Type B pancreatic cell (in vitro differentiated cells): Measurements from ENCODE around the gene TMC5. TPM values are rescaled to one million over a fixed set of nuclear protein-coding genes. Genes with fewer than 3 reads are reported as not detected.

Experiments
- DNase-seq: peaks from one replicate; pipeline ENCODE4 v3.0.0; 2021; ENCODE audit warnings: mixed read lengths; ENCODE audit not compliant: unreplicated experiment; ENCODE audit errors: extremely low spot score
- H3K27ac Mint-ChIP-seq: 2 replicates; pipeline ENCODE4 v1.8.0; 2021; ENCODE audit warnings: mild to moderate bottlenecking, mixed read lengths
- H3K27me3 Mint-ChIP-seq: 2 replicates; pipeline ENCODE4 v1.8.0; 2021; ENCODE audit warnings: mixed read lengths
- H3K36me3 Mint-ChIP-seq: 2 replicates; pipeline ENCODE4 v1.8.0; 2021; ENCODE audit warnings: mixed read lengths
- H3K4me1 Mint-ChIP-seq: one replicate; pipeline ENCODE4 v1.8.0; 2021; ENCODE audit warnings: mixed read lengths; ENCODE audit not compliant: unreplicated experiment
- H3K4me3 Mint-ChIP-seq: 2 replicates; pipeline ENCODE4 v1.8.0; 2021; ENCODE audit warnings: mild to moderate bottlenecking, mixed read lengths
- H3K9me3 Mint-ChIP-seq: 2 replicates; pipeline ENCODE4 v1.8.0; 2021; ENCODE audit warnings: mixed read lengths
- CTCF ChIP-seq: fragments of 200-600 bp; sonication (generic); conservative IDR thresholded peaks from 2 replicates; pipeline ENCODE4 v1.5.0; 2021; ENCODE audit warnings: antibody characterized with exemption, mild to moderate bottlenecking
- total RNA-seq: library from RNA; stranded (reverse); gene quantifications from 2 replicates; pipeline ENCODE4 v1.2.1, GENCODE V29; 2021; ENCODE audit warnings: low replicate concordance

The TMC5 gene
- total RNA-seq, 1 donor from 2014 or later, result 9.1 TPM

- Mint-ChIP-seq H3K27ac (peak overlapping the region; percentile 93), H3K4me1 (peaks cover 36% of the 10 kb centered on the region), H3K9me3 (no peaks in the 10 kb centered on the region), H3K27me3 (no peaks in the 10 kb centered on the region), H3K36me3 (peaks cover 2% of the 10 kb centered on the region), H3K4me3 (peak overlapping the region; percentile 93)
- DNase-seq, result no peak
- TF ChIP-seq CTCF, result no peak
Observed at GRCh38 chr16:19522397-19522732, 104.7 kb downstream of the TMC5 start.

DNA sequence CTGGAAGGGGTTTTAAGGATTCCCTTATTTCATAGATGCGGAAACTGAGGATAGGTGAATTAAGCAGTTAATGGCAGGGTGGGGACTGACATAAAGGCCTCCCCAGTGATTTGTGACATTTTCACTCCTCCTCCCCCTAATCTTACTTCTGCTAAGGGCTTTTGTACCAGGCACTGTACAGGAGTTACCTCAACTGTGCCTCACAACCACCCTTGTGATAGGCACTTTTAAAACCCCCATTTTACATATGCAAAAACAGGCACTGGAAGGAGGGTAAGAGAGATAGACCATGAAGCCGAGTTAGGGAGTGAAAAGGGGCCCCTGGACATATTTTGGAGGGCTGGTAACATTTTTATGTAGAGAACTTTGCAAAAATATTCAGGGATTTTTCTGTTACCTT lies 105.1 kb downstream of the TMC5 start:
- Mint-ChIP-seq H3K4me1 (peaks cover 36% of the 10 kb centered on the region), H3K4me3 (peak overlapping the region; percentile 93), H3K36me3 (no peaks in the 10 kb centered on the region), H3K27ac (peak overlapping the region; percentile 93), H3K9me3 (no peaks in the 10 kb centered on the region), H3K27me3 (no peaks in the 10 kb centered on the region)
- TF ChIP-seq CTCF, result no peak
- no peak for DNase-seq

GRCh38 chr16:19523184-19523558 lies 105.5 kb downstream of the TMC5 start:
- H3K27me3 Mint-ChIP-seq, result no peaks in the 10 kb centered on the region
- H3K4me1 Mint-ChIP-seq, result peaks cover 36% of the 10 kb centered on the region
- peak overlapping the region; percentile 93 for H3K27ac Mint-ChIP-seq
- DNase-seq, result no peak
- H3K9me3 Mint-ChIP-seq, result no peaks in the 10 kb centered on the region
- peak overlapping the region; percentile 53 for H3K4me3 Mint-ChIP-seq
- peaks cover 1% of the 10 kb centered on the region for H3K36me3 Mint-ChIP-seq
- TF ChIP-seq CTCF, result no peak

DNA sequence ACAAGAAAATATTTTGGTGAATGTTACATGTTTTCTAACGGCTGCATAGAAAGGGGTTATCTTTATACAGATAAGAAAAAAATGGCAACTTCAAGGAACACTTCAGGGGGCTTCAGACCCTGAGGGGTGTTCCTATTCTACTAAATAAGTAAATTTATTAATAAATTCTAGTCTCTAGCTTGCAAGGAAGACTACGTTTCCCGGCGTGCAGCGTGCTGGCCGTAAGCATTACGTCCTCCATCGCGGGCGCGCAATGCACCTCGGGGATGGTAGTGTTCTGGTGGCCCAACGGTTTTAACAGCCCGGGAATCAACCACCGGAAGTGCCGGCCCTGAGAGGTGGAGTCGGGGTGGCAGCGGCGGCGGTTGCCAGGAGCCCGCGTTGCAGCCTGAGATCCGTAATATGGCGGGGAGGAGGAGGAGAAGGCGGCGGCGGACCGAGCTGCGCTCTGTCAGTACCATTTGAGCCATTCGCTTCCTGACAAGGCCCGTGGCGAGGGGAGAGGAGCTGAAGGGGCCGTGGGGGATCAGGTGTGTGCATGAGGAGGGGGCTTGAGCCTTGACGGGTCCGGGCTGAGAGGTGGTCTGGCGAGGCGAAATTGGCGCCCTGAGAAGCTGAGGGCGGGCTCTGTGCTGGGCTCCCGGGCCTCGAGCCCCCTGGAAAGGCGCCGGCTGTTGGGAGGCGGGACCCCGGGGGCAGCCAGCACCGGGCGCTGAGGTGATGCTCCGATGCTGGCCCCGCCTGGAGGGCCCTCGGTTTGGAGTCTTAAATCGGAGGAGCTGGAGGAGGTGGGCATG lies 106.1 kb downstream of the TMC5 start, which contains the start of gene CCP110:
Gene CCP110 (plus strand): TSS at position 384 of the 797 bp plus-strand sequence. CDS start 3,940 bp downstream, outside the sequence.
- Mint-ChIP-seq H3K36me3 (peaks cover 5% of the 10 kb centered on the region), H3K27ac (peak within 1 kb of the TSS; percentile 93), H3K4me3 (peak within 1 kb of the TSS; percentile 99), H3K9me3 (no peaks in the 10 kb centered on the region), H3K27me3 (no peaks in the 10 kb centered on the region), H3K4me1 (peaks cover 30% of the 10 kb centered on the region)
- TF ChIP-seq CTCF, result no peak
- DNase-seq, result peak; percentile 95

DNA sequence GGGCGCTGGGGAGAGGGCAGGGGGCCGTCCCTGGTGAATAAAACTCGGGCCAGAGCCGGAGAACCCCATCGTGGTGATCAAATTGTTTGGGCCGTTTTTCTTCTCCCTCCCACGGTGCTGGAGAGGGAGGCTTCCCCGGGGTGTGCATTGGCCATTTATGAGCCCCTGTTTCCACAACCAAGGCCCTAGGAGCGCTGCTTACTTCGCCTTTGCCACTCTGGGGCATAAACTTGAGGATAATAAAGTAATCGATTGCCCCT lies 106.6 kb downstream of the TMC5 start:
- H3K36me3 Mint-ChIP-seq, result peaks cover 5% of the 10 kb centered on the region
- H3K27ac Mint-ChIP-seq, result peak overlapping the region; percentile 93
- peaks cover 28% of the 10 kb centered on the region for H3K4me1 Mint-ChIP-seq
- no peaks in the 10 kb centered on the region for H3K27me3 Mint-ChIP-seq
- no peak for DNase-seq
- no peaks in the 10 kb centered on the region for H3K9me3 Mint-ChIP-seq
- no peak for TF ChIP-seq CTCF
- peak overlapping the region; percentile 99 for H3K4me3 Mint-ChIP-seq
